LoVo (cell line): ENCODE results near the gene MOCS1.
A peak's percentile ranks its signal among the peaks of the same experiment; 100 is the strongest.

Source experiments
- DNase-seq: peaks from one replicate; pipeline ENCODE4 v3.0.0-alpha.2; 2016; ENCODE audit warnings: low spot score

Gene MOCS1

GRCh38 chr6:39902786-39903465, 31.3 kb downstream of the MOCS1 start:
- no peak for DNase-seq

GRCh38 chr6:39902136-39902535, 32.1 kb downstream of the MOCS1 start:
- no peak for DNase-seq

DNA sequence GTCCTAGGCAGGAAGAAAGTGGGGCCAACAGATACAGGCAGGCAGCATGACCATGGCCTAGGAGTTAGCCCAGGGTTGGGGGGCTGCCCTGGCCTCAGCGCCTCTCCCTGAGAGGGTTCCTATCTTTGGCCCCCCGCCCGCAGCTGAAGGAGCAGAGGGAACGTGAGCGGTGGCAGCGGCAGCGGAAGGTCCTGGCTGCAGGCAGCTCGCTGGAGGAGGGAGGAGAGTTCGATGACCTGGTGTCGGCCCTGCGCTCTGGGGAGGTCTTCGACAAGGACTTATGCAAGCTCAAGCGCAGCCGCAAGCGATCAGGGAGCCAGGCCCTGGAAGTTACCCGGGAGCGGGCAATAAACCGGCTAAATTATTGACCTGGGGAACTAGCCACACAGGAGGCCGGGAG, 32.6 kb downstream of the MOCS1 start:
- DNase-seq: no peak

DNA sequence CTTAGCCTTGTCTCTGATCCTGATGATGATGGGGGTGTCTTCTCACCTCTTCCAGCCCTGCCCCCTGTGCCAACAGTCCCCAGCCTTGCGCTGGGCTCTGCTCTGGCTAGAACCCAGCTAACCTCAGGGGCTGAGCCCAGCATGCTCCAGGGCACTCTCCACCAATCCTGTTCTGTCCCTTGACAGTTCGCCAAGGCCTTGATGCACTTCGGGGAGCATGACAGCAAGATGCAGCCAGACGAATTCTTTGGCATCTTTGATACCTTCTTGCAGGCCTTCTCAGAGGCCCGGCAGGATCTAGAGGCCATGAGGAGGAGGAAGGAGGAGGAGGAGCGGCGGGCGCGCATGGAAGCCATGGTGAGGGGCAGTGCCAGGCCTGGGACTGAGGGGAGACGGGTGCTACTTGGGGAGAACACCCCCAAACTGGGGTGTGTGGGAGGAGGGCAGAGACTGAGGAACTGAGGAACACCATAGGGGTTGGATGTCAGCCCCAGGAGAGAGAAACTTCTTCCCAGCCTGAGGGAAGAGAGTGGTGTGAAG, 33.1 kb downstream of the MOCS1 start:
- no peak for DNase-seq

- no peak for DNase-seq
These were observed 34.5 kb downstream of the MOCS1 start for GRCh38 chr6:39899554-39900295.

DNA sequence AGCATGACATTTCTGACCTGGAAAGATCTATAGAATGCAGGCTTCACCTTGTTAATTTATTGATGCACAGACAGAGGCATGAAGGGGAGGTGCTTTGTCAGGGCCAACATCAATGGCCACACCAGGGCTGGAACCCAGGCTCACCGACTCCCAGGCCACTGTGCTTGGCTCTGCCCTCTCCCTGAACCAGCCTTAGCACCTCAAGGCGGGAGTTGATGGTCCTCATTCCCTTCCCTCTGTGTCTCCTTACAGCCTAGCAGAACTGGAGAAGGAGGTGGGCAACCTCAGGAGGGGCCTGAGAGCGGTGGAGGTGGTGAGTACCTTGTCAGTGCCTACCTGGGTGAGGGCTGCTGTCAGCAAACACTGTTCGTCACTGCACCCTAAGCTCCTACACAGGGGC, 35.6 kb downstream of the MOCS1 start:
- no peak for DNase-seq

GRCh38 chr6:39897698-39898097, 36.6 kb downstream of the MOCS1 start:
- DNase-seq: no peak

DNA sequence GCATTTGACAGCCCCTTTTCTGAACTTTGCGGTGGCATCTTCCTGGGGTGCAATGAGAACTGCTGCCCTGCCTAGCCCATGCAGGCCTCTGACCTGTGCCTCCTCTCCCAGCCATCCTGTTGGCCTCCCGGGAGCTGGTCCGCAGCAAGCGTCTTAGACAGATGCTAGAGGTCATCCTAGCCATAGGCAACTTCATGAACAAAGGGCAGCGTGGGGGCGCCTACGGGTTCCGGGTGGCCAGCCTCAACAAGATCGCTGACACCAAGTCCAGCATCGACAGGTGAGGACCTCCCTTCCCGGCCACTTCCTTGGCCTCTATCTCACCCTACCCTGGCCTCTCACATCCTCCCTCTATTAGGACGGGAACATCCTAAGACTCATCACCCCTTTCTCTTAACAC, 37.6 kb downstream of the MOCS1 start:
- no peak for DNase-seq

- DNase-seq: no peak
These were observed 41.0 kb downstream of the MOCS1 start for GRCh38 chr6:39893286-39893685.

DNA sequence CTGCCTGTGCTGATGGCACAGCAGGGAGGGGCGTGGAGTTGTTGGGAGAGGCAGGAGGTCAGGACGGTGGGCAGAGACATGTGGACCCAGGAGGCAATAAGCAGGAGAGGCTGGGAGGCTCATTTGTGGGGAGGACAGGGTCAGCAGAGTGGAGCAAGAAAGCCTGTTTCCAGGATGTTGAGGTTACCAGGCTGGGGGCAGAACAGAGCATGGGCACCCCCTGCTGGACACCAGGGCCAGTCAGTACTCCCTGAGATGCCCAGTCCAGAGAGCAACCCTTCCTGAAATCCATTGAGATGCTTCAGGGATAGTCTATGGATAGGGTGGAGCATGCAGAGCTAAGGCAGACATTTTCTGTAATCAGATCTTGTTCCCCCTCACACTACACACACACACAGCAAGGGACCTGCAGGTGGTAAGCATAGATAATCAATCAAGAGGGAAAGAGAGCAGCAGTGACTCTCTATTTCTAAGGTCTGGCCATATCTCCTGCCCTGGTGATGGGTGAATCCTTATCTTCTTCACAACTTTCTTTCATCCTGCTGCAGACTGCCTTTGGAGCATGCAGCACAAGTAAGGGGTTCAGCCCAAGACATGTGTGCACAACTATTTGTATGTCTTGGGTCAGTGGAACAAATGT, 41.7 kb downstream of the MOCS1 start:
- DNase-seq: peak; percentile 1

GRCh38 chr6:39891976-39892375, 42.3 kb downstream of the MOCS1 start:
- no peak for DNase-seq

DNA sequence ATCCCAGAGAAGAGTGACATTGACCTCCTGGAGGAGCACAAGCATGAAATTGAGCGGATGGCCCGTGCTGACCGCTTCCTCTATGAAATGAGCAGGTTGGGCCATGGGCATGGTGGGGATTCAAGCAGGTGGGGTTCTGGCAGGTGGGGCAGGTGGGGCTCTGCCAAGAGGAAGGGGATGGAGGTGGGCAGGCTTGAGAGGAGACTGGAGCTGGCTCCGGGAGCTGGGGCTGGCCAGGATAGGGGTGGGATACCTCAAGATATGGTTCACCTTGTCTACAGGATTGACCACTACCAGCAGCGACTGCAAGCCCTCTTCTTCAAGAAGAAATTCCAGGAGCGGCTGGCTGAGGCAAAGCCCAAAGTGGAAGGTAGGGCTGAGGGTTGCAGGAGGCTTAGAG, 42.9 kb downstream of the MOCS1 start:
- no peak for DNase-seq

- no peak for DNase-seq
These were observed 45.0 kb downstream of the MOCS1 start for GRCh38 chr6:39889229-39889628.

DNA sequence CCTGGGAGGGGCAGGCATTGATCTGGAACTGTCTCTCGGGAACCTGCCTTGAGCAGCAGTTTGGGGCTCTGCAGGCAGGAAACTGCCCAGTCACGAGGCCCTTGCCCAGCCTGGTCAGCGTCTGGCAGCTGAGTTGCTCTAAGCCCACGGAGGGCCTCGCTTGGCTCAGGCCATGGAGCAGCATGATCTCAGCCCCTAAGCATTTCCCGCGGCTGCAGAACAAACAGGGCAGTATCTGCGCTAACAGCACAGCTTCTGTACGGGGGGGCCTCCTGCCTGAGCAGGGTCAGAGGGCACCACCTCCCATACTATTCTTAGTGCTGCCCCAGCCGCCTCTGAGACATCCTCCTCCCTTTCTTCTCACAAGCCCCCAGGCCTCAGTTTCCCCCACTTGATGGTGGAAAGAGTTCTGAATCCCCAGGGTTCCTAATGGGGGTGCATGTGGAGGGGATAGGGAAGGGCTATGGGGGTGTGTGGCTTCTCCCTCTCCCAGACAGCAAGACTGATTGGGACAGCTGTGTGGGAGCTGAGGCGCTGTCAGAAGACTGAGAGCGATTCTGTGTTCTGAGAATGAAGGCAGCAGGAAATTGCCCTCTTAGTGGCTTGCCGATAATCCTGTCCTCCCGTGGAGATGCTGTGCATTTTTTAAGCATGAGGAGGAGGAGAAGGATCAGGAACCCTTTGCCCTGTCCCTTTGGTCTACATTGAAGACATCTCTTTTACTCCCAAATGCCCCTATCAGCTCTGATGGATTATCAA, 46.4 kb downstream of the MOCS1 start:
- DNase-seq: no peak

- DNase-seq: no peak
These were observed 47.4 kb downstream of the MOCS1 start for GRCh38 chr6:39886871-39887270.

DNA sequence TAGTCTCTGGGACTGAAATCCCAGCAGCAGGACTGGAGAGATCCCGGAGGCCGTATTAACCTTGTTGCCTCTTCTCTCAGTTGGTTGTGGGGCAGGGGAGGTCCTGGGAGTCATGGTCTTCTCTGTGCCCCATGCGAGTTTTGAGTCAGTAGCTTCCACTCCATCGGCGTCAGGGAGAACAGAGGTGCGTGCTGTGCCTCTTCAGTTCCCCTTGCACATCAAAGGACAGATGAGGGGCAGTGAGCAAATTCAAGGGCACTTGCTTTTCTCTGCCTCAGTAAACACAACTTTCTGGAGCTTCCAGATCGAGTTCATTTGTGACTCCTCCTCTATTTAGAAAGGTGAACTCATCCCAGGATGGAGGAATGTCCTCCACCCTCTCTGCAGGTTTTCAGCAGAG, 48.6 kb downstream of the MOCS1 start:
- no peak for DNase-seq

GRCh38 chr6:39884696-39885095, 49.6 kb downstream of the MOCS1 start:
- DNase-seq: no peak

DNA sequence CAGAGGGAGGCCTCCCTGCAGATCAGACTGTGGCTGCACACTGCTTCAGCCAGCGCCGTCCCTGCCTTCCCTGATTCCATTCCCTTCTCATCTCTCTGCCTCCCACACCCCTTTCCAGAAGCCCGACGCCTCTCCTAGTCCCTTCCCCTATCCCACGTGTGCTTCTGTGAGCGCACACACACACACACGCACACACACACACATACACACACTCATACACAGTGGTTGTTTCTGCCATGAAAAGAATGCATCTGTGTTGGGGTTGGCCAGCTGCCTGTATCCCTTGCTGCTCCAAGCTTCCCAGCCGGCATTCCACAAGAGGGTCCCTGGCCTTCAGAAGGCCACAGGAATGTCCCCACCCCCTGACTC, 51.7 kb downstream of the MOCS1 start:
- no peak for DNase-seq

GRCh38 chr6:39881851-39882530, 52.3 kb downstream of the MOCS1 start:
- no peak for DNase-seq

GRCh38 chr6:39880594-39880993, 53.7 kb downstream of the MOCS1 start:
- no peak for DNase-seq

DNA sequence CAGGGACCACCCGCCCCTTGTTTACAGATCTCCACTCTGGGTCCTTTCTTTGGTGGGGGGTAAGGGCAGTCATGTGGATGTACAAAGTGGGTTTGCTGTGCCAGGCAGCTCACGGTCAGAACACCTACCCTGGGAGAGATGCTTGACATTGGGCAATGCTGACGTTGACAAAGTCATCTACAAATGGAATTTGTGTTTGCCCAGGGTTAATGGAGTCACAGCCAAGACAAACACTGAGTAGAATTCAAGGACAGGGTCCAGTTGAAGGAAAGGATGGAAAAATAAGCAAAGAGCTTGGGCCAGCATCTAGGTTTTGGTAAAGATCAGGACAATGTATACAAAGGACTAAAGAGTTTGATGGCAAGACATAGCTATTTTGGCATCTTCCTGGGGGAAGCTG, 54.7 kb downstream of the MOCS1 start:
- DNase-seq: no peak

GRCh38 chr6:39876826-39877225, 57.4 kb downstream of the MOCS1 start:
- no peak for DNase-seq
